NB4 (cell line): ENCODE results near the gene ACTMAP.

ENCODE experiments used
- DNase-seq: peaks from one replicate; pipeline ENCODE4 v3.0.0; 2010; ENCODE audit warnings: low read depth
- H3K4me3 ChIP-seq: one replicate; pipeline ENCODE4 v1.5.1; 2011; ENCODE audit warnings: mild to moderate bottlenecking, low read depth, low read length, moderate library complexity
- MYC ChIP-seq: IDR thresholded peaks from 2 replicates; pipeline ENCODE4 v1.6.1; 2011; ENCODE audit warnings: low read depth, low read length
- POLR2A ChIP-seq: IDR thresholded peaks from 2 replicates; pipeline ENCODE4 v1.6.1; 2011; ENCODE audit warnings: mild to moderate bottlenecking; ENCODE audit not compliant: insufficient read length; ENCODE audit errors: extremely low read depth
- TF ChIP-seq, protein P1 (sequence below): IDR thresholded peaks from one replicate; pipeline ENCODE4 v1.5.1; 2012; ENCODE audit warnings: low read depth, low read length
- TF ChIP-seq, protein P2 (sequence below): IDR thresholded peaks from 2 replicates; pipeline ENCODE4 v1.6.1; 2011; ENCODE audit warnings: low read depth, low read length

Gene ACTMAP

GRCh38 chr19:40750058-40750873, at the start of gene ACTMAP:
TSS of gene ACTMAP (minus strand) at chr19:40750477. CDS start at chr19:40749803, 674 bp downstream.
- peak; percentile 44 for TF ChIP-seq POLR2A
- TF ChIP-seq MYC = peak; percentile 86
- TF ChIP-seq, protein P1, sequence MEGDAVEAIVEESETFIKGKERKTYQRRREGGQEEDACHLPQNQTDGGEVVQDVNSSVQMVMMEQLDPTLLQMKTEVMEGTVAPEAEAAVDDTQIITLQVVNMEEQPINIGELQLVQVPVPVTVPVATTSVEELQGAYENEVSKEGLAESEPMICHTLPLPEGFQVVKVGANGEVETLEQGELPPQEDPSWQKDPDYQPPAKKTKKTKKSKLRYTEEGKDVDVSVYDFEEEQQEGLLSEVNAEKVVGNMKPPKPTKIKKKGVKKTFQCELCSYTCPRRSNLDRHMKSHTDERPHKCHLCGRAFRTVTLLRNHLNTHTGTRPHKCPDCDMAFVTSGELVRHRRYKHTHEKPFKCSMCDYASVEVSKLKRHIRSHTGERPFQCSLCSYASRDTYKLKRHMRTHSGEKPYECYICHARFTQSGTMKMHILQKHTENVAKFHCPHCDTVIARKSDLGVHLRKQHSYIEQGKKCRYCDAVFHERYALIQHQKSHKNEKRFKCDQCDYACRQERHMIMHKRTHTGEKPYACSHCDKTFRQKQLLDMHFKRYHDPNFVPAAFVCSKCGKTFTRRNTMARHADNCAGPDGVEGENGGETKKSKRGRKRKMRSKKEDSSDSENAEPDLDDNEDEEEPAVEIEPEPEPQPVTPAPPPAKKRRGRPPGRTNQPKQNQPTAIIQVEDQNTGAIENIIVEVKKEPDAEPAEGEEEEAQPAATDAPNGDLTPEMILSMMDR = no peak
- TF ChIP-seq, protein P2, sequence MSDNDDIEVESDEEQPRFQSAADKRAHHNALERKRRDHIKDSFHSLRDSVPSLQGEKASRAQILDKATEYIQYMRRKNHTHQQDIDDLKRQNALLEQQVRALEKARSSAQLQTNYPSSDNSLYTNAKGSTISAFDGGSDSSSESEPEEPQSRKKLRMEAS = peak; percentile 99
- peak within 1 kb of the TSS; percentile 88 for H3K4me3 ChIP-seq
- DNase-seq = peak; percentile 98

DNA sequence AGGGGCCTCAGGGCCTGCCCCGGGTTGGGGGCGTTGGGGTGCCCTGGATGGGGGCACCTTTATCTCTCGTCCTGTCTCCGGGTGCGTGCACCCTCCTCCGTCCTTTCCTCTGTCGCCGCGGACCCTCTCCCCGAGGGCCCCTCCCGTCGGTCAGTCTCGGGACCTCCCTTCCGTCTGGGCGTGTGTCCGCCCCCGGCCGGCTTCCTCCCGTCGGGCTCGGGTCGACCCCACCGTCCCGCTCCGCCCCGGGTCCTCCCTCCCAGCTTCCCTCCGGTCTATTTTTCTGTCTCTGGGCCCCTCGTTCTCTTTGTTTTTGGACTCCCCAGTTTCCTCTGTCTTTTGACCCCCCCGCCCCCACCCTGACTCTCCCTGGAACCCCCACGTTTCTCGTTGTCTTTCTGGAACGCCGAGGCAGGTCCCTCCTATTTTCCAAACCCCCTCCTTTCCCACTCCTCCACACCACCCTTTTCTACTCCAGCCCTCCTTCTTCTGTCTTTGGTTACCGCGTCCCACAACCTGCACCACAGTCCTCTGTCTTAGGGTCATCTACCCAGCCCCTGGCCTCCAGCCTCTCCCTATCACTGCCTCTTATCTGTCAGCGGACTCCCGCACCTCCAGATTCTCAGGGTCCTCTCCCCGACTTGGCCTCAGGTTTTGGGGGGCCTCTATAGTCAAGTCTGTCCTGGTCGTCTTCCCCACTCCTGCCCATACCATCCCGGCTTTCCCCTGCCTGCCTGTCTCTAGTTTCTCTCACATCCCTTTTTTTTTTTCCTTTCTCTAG, 49.5 kb upstream of the ACTMAP start:
- H3K4me3 ChIP-seq = peak overlapping the region; percentile 72
- DNase-seq = peak; percentile 63

GRCh38 chr19:40798683-40799557, 48.6 kb upstream of the ACTMAP start, which contains the start of gene EGLN2:
TSS of gene EGLN2 (plus strand) at chr19:40799191. CDS start at chr19:40800573, 1,382 bp downstream.
- H3K4me3 ChIP-seq = peak within 1 kb of the TSS; percentile 72
- TF ChIP-seq MYC = peak; percentile 65; the same call in 1 of the 2 replicates
- TF ChIP-seq, protein P1 = no peak
- TF ChIP-seq, protein P2 = peak; percentile 47; the same call in 1 of the 2 replicates
- peak; percentile 27 for TF ChIP-seq POLR2A
- DNase-seq = peak; percentile 99

More for the DNA sequence above, 49.5 kb upstream of the ACTMAP start:
- TF ChIP-seq, protein P2 = no peak
- TF ChIP-seq MYC (no peak), POLR2A (no peak)
- TF ChIP-seq, protein P1 = no peak

GRCh38 chr19:40797963-40798682, 47.8 kb upstream of the ACTMAP start:
- peak; percentile 65; the same call in 1 of the 2 replicates for TF ChIP-seq MYC
- TF ChIP-seq, protein P2 = peak; percentile 64; the same call in 1 of the 2 replicates
- peak; percentile 27 for TF ChIP-seq POLR2A
- TF ChIP-seq, protein P1 = peak; percentile 28
- peak overlapping the region; percentile 65 for H3K4me3 ChIP-seq
- DNase-seq = peak; percentile 91
